Kidney tubule cell (primary cell): ENCODE results near the gene FAM228A.
"Not testable (repeated sequence)": the region's sequence is repeated elsewhere in the genome, so short reads cannot be mapped to it uniquely, and the experiment has no call there.

Experiments
- DNase-seq: peaks from one replicate; pipeline ENCODE4 v3.0.0-alpha.2; 2018; ENCODE audit warnings: low spot score

Gene FAM228A

GRCh38 chr2:24191156-24191555, 16.3 kb downstream of the FAM228A start:
- DNase-seq = no peak

DNA sequence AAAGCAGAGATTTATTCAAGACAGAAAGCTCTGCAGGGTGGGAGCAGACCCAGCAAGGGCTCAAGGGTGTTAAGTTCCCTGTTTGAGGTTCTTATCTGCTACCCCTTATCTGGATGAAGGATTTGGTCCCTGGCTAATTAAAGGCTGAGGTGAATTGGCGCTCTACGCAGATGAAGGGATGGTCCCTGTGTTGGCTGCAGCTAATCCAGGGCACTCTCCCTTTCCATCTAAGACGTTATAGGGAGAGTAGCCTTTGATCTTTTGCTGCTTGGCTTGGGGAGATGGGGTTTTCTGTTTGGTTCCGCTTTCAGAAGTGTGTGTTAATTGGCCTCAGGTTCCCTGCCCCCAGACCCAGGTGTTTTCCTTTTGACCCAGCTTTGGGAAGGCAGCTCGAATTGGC, 17.0 kb downstream of the FAM228A start:
- no peak for DNase-seq

DNA sequence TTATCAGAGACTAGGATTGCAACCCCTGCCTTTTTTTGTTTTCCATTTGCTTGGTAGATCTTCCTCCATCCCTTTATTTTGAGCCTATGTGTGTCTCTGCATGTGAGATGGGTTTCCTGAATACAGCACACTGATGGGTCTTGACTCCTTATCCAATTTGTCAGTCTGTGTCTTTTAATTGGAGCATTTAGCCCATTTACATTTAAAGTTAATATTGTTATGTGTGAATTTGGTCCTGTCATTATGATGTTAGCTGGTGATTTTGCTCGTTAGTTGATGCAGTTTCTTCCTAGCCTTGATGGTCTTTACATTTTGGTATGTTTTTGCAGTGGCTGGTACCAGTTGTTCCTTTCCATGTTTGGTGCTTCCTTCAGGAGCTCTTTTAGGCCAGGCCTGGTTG, 22.4 kb downstream of the FAM228A start:
- not testable (repeated sequence) for DNase-seq

DNA sequence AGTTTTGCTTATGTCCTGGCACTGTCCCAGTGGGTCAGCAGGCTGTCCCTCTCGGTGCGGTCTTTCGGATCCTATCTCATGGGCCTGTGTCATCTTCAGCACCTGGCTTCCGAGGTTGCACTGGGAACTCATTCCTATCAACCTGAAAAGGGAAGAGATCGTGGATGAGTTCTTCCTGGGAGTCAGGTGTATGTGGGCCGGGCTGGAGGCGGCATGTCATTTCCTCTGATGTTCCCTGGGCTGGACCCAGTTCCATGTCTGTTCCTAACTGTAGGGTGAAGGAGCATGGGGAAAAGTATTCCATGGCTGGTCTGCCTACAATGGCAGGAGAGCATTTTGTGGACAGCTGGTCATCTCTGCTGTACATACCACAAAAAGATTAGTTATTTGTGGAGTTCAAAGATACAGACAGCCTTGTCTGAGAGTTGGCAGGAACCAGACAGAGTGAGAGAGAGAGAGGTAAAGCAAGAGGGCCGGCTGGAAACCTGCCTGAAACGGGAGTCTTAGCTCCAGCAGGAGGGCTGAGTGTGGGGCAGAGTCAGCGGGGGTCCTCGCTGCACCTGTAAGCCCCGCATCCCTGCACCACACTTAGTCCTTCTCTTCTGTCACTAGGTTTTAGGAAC, 25.2 kb downstream of the FAM228A start:
- no peak for DNase-seq

DNA sequence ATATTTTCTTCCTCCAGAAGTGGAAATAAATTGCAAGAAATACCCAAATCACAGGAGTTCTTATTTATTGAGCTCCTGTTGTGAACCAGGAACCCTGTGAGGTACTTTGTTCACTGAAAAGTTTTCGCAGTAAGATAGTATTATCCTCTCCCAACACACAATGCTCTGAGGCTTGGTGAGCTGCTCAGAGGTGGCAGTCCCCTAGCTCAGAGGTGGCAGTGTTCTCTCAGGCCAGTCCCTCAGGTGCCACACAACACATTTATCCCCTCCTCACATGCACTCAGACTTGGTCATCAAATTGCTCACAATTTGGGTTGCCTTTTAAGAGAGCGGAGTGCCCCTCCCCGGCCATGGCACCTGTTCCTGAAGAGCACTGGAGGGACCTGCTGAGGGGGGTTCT, 25.9 kb downstream of the FAM228A start:
- no peak for DNase-seq

DNA sequence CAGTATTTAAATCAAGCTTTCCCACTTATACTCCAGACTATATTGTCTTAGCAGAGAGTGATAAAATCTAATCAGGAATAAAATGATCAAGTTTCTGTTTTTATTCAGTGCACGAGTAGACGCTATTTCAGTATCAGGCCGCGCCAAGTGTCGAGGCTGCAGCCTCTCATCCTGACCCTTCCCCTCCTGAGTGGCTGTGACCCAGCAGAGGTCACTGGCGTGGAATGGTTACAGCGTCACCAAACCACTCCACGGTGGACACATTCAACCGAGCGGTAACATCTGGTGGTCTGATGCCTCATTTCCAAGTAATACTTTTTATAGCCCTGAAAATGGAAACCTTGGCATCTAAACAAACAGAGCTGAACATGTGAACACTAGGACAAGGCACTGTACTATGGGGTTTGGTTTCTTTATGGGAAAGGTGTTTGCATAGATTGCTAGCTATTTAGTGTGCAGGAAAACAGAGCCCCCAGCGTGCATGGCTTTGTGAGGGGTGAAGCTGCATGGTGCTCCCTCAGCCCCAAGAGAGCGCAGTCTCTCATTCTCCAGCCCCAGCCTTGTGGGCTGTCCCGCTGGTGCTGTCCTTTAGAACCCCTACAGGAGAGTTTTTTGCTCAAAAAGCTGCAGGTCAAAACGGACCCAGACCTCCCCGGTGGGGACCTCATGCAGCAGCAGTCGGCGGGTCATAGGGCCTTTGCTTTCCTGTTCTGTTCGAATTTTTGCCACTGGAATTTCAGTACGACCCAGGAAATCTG, 28.4 kb downstream of the FAM228A start:
- no peak for DNase-seq

DNA sequence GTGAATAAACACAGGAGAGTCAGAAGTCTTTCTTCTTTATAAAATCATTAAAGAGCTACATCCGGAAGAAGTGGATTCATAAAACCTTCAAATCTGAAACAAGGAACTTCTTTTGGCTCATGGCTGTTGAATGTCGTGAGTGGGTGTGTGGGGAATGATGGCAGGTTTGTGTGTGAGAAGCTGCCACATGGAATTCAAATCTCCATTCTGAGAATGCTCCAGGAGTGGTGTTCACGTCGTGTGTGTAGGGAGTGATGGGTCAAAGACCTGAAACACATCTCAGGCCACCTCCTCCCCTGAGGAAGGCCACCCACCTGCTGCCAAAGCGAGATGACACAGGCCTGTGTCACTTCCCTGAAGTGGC, 28.9 kb downstream of the FAM228A start:
- DNase-seq = no peak

DNA sequence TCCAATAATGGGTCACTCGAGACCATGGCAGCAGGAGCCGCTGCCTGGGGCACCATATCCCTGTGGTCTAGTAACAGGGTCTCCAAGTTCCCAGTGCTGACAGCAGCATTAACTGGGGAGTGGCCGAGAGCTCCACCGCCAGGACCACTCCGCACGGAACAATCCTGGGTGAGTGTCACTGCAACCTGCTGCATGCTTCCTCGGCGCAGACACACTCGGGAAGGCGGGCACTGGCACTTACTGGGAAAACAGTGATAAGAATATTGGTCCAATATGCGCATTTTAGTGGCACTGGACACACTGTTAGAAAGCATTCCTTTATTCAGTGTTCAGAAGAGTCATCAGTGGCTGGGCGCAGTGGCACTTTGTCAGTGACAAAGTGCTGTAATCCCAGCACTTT, 29.7 kb downstream of the FAM228A start:
- no peak for DNase-seq

- DNase-seq = no peak
Measured at GRCh38 chr2:24205131-24205530, 30.3 kb downstream of the FAM228A start.

DNA sequence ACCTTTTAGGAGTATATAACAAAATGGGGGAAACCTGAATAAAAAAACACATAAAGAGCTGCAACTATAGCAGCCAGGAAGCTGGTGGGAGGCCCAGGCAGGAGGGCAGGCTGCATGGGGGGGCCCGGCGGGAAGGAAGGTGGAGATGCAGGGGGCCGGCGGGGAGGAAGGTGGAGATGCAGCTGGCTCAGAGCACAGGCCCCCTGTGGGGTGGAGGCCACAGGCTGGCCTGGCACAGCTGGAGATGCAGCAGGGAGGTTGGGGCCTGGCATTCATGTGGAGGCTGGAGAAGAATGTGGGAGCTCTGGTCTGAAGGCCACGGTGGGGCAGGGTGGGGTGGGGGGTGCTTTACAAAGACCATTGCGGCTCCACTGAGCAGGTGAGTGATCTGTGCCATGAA, 31.4 kb downstream of the FAM228A start:
- DNase-seq = no peak

DNA sequence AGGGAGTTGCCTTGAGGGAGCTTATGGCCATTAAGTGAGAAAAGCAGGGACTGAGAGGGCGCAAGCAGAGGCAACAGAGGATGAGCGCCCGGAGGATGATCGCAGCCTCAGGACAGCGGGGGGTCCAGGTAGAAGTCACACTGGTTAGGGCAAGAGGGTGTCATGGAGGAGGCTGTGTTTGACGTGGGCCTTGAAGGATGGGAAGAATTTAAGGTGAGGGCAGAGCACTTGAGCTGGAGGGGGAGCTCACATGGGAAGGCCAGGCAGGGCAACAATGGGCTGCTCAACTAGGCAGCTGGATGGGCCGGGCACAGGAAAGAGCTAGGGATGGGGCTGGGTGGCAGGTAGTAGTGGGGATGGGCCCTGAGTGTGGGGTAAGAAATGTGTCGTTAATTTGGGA, 31.9 kb downstream of the FAM228A start:
- no peak for DNase-seq

DNA sequence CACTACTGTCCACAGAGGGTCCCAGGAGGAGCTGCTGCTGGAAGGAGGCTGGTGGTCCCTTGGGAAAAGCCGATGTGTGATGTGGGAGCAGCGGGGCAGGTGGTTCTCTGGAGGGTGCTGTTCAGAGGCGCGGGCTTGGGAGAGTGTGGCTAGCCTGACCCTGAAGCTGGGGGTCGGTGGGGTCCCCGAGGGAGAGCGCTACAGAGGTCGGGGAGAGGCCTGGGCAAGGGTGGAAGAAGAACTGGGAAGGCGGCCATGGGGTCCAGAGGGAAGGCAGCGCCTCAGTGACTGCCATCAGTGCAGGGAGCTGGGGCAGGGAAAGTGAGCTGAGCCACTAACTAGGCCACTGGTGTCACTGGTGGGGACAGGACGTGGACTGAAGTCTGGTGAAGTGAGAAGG, 32.5 kb downstream of the FAM228A start:
- DNase-seq = no peak

GRCh38 chr2:24208490-24208889, 33.6 kb downstream of the FAM228A start:
- no peak for DNase-seq

DNA sequence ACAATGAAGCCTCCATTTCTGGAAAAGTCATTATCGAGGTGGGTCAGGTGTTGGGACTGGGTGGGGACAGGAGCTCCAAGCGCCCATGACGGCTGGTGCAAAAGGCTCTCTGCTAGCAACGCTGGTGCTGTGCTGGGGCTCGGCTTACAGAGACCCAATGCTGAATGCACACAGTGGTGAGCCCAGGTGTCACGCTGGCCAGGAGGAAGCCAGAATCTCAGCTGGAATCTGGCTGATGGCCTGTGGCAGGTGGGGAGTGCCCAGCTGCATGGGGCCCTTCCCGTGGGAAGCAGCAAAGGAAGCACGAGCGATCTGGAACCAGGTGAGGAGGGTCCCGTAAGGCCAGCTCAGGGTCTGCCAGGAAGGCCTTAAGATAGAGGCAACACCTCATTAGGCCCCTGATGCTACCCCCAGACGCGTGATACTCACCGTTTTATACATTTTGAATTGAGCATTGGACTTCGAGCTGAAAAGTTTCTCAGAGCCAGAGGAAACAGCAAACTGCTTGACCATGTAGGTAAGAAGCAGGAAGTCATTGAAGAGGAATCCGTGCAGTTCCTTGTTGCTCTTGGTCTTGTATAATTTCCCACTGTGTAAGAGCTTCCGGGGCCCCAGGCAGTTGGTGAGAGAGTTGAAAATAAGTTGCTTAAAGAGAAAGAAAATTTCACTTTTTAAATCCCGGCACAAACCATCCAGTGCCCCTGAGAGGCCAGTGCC, 34.7 kb downstream of the FAM228A start:
- DNase-seq = no peak

DNA sequence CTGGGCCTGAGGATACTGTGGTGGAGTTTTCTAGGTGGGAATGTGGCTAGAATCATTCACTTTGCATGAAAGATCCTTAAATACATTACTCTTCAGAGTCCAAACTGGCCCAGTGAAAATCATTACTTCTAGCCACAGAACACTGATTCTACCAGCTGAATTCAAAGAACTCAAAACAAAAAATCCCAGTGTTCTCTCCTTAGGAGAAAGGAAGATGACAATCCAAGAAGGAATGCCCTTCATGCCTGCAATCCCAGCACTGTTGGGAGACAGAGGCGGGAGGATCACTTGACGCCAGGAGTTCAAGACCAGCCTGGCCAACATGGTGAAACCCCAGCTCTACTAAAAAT, 35.2 kb downstream of the FAM228A start:
- DNase-seq = no peak

DNA sequence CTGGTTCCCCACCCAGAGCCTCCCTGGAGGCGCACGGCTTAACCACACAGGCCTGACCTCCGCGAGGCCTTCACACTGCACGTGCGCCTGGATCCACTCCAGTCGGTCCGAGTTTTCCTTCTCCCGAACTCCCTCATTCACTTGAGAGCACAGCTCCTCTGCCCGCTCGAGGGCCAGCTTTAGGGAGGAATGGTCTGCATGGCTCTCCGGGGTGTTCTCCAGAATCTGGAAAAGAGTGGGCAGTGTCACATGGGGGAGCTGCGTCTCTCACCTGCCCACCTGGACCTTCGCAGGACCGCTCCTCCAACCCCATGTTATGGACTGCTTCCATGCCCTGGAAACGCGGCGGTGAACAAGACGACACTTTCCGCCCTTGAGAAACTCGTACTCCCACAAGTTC, 35.9 kb downstream of the FAM228A start:
- DNase-seq = no peak

DNA sequence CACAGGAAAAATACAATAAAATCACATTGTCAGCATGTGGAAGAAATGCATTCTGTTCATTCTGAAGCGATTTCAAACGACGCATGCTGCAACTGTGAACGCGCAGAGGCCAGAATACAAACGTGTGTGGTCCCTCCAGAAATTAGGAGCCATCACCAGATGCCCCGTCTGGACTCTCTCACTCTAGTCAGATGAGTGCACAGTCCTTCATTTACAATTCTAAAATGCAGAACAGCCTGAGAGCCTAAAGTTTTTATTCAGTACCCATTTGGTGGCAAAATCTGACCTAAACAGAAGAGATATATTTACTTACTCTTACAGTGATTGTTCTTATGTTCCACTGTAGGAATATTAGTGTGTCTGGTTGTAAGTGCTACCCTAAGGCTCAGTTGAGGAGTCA, 36.6 kb downstream of the FAM228A start:
- DNase-seq = no peak

GRCh38 chr2:24214880-24215279, 40.0 kb downstream of the FAM228A start:
- DNase-seq = no peak

DNA sequence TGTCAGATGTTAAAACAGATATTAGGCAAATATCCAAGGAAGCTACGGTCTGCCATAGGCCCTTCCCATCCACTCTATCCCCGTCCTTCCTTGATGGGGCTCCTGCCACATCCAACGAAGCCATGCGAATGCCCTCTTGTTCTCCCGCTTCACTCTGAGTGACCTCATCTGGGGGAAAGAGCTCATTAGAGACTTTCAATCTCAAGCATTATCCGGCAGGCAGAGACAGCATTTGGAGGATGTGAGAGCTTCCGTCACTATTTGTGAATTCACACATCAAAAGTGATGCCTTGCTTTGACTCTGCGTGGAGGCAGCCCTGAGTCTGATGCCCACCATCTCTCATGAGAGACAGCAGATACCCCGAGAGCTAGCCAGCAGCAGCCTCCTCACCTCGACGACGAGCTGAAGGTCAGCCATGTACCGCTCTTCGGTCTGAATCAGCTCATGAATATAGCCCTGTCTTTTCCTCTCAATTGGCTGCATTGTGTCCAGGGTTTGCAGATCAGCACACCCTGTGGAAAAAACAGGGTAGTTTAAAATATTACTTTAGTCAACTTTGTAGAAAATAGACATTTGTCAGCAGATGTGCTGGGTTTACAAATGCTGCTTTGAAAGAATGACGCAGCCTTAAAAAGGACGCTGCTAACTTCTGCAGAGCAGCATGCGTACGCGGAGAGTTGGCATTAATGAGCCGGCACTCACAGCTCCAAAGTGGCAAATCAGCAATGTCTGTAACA, 45.9 kb downstream of the FAM228A start:
- no peak for DNase-seq

DNA sequence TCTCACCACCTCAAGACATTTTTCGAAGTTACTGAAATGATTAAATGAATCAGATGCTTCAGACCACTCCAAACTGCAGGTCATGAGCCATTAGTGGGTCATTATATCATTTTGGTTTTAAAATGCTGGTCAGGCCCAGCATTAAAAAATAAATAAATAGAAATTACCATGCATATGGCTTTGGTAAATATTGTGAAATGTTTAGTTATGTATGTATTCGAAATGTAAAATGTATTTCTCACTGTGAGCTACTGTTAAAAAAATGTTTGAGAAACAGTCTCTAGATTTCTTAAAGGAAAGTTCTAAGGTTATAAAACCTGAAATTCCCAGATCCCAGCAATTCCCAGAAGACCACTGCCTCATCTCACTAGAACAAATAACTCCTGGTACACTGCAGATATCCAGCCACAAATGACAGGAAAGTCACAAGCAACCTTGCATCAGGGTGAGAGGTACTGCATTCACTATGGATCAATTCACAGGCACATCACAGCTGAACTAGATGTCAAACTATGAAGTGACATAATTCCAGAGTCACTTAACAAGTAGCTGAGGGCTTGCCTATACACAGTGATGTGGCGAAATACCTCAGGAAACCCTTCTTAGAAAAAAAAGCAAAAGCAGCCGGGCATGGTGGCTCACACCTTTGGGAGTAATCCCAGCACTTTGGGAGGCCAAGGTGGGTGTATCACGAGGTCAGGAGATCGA, 46.6 kb downstream of the FAM228A start:
- no peak for DNase-seq

- no peak for DNase-seq
Measured at GRCh38 chr2:24222946-24223345, 48.1 kb downstream of the FAM228A start.
